Smooth muscle cell (in vitro differentiated cells): ENCODE results near the gene DPH6. TPM values are rescaled to one million over a fixed set of nuclear protein-coding genes. Genes with fewer than 3 reads are reported as not detected.
"Not testable (repeated sequence)": the region's sequence is repeated elsewhere in the genome, so short reads cannot be mapped to it uniquely, and the experiment has no call there.

Experiments used
- DNase-seq: peaks from one replicate; lab custom pipeline; 2025; ENCODE audit not compliant: unreplicated experiment; lab: John Stamatoyannopoulos, UW
- H2AFZ ChIP-seq: fragments of 200-600 bp; sonication (generic); 2 replicates; pipeline ENCODE4 v1.6.0; 2016; ENCODE audit warnings: antibody characterized with exemption, low read depth, mild to moderate bottlenecking
- H3F3A ChIP-seq: fragments of 200-600 bp; sonication (generic); 2 replicates; pipeline ENCODE4 v1.6.0; 2017; ENCODE audit warnings: antibody characterized with exemption, low read depth
- H3K27ac ChIP-seq: fragments of 200-600 bp; sonication (generic); 2 replicates; pipeline ENCODE4 v1.5.1; 2016; ENCODE audit warnings: low read depth, mild to moderate bottlenecking
- H3K27me3 ChIP-seq: fragments of 200-600 bp; sonication (generic); 2 replicates; pipeline ENCODE4 v1.6.1; 2016; ENCODE audit warnings: low read depth, mild to moderate bottlenecking
- H3K36me3 ChIP-seq: fragments of 200-600 bp; sonication (generic); 2 replicates; pipeline ENCODE4 v1.5.1; 2016; ENCODE audit warnings: low read depth
- H3K4me1 ChIP-seq: fragments of 200-600 bp; sonication (generic); 2 replicates; pipeline ENCODE4 v1.5.1; 2016; ENCODE audit warnings: low read depth
- H3K4me2 ChIP-seq: fragments of 200-600 bp; sonication (generic); 2 replicates; pipeline ENCODE4 v1.6.0; 2016; ENCODE audit warnings: mild to moderate bottlenecking
- H3K4me3 ChIP-seq: fragments of 200-600 bp; sonication (generic); 2 replicates; pipeline ENCODE4 v1.5.1; 2016; ENCODE audit warnings: mild to moderate bottlenecking
- H3K79me2 ChIP-seq: fragments of 200-600 bp; sonication (generic); 2 replicates; pipeline ENCODE4 v1.6.0; 2016; ENCODE audit warnings: low read depth, mild to moderate bottlenecking
- H3K9ac ChIP-seq: fragments of 200-600 bp; sonication (generic); 2 replicates; pipeline ENCODE4 v1.6.0; 2016; ENCODE audit warnings: low read depth
- H3K9me3 ChIP-seq: fragments of 200-600 bp; sonication (generic); replicated peaks from 2 replicates; pipeline ENCODE4 v1.5.1; 2016; ENCODE audit warnings: low read depth
- H4K20me1 ChIP-seq: fragments of 200-600 bp; sonication (generic); 2 replicates; pipeline ENCODE4 v1.6.0; 2016; ENCODE audit warnings: low read depth
- CTCF ChIP-seq: fragments of 200-600 bp; sonication (generic); IDR thresholded peaks from 2 replicates; pipeline ENCODE4 v1.5.1; 2017; ENCODE audit warnings: borderline replicate concordance, mild to moderate bottlenecking, antibody characterized with exemption; ENCODE audit not compliant: insufficient read depth, poor library complexity, severe bottlenecking
- WGBS: methylation state at CpG from one replicate; pipeline ENCODE4 v1.1.7; 2016; ENCODE audit warnings: low lambda C conversion rate; 5-methylcytosine and 5-hydroxymethylcytosine counted together
- polyA plus RNA-seq: library from polyadenylated mRNA; unstranded; fragments of >200 nt; fragmentation: Nextera tagmentation; extraction: Ambion mirVana; gene quantifications from 2 replicates; pipeline ENCODE4 v1.2.1, GENCODE V29; 2016
- total RNA-seq: library from RNA; depleted of rRNA; stranded (reverse); fragments of >200 nt; gene quantifications from 2 replicates; pipeline ENCODE4 v1.2.3, GENCODE V29; 2014

The DPH6 gene
- total and polyA plus RNA-seq, 2 experiments from 2014 or later, result 4.0 to 19.9 TPM

- no peaks in the 10 kb centered on the region for H3K79me2 ChIP-seq
- H3K27me3 ChIP-seq, result no peaks in the 10 kb centered on the region
- H3K4me1 ChIP-seq, result no peaks in the 10 kb centered on the region
- H3K36me3 ChIP-seq, result no peaks in the 10 kb centered on the region
- H4K20me1 ChIP-seq, result no peaks in the 10 kb centered on the region
- no peak overlapping the region for H2AFZ ChIP-seq
- H3K4me2 ChIP-seq, result no peak overlapping the region
- no peaks in the 10 kb centered on the region for H3F3A ChIP-seq
- H3K4me3 ChIP-seq, result no peak overlapping the region
- no peak overlapping the region for H3K27ac ChIP-seq
- WGBS, result 83% methylated on average over 3 of the region's 3 CpGs
- no peak for TF ChIP-seq CTCF
- no peak overlapping the region for H3K9ac ChIP-seq
- no peak for DNase-seq
- no peaks in the 10 kb centered on the region for H3K9me3 ChIP-seq
These were observed 215.0 kb downstream of the DPH6 start for GRCh38 chr15:35330916-35331315.

GRCh38 chr15:35330048-35330695 lies 215.8 kb downstream of the DPH6 start:
- H3K9ac ChIP-seq, result no peak overlapping the region
- no peaks in the 10 kb centered on the region for H3K36me3 ChIP-seq
- H3F3A ChIP-seq, result no peaks in the 10 kb centered on the region
- WGBS, result 54% methylated on average over 6 of the region's 6 CpGs
- H3K79me2 ChIP-seq, result no peaks in the 10 kb centered on the region
- no peak for DNase-seq
- H3K27ac ChIP-seq, result no peak overlapping the region
- H3K9me3 ChIP-seq, result no peaks in the 10 kb centered on the region
- H2AFZ ChIP-seq, result no peak overlapping the region
- no peak for TF ChIP-seq CTCF
- no peaks in the 10 kb centered on the region for H3K4me1 ChIP-seq
- no peak overlapping the region for H3K4me3 ChIP-seq
- no peaks in the 10 kb centered on the region for H4K20me1 ChIP-seq
- H3K27me3 ChIP-seq, result no peaks in the 10 kb centered on the region
- no peak overlapping the region for H3K4me2 ChIP-seq

GRCh38 chr15:35329521-35329961 lies 216.4 kb downstream of the DPH6 start:
- Histone ChIP-seq H3K79me2 (no peaks in the 10 kb centered on the region), H3K4me2 (no peak overlapping the region), H3K9me3 (no peaks in the 10 kb centered on the region), H3F3A (no peaks in the 10 kb centered on the region), H3K27ac (no peak overlapping the region), H3K4me1 (no peaks in the 10 kb centered on the region), H3K27me3 (no peaks in the 10 kb centered on the region), H3K4me3 (no peak overlapping the region), H3K9ac (no peak overlapping the region), H3K36me3 (no peaks in the 10 kb centered on the region), H4K20me1 (no peaks in the 10 kb centered on the region), H2AFZ (no peak overlapping the region)
- TF ChIP-seq CTCF, result no peak
- WGBS, result 88% methylated on average over 1 of the region's 1 CpG
- no peak for DNase-seq

- not testable (repeated sequence) for H3K27me3 ChIP-seq, H3K36me3 ChIP-seq, DNase-seq, H3K4me2 ChIP-seq, H3K4me1 ChIP-seq, H3K27ac ChIP-seq, H4K20me1 ChIP-seq, H3K9ac ChIP-seq, H3K79me2 ChIP-seq, H2AFZ ChIP-seq, H3K9me3 ChIP-seq, H3F3A ChIP-seq, H3K4me3 ChIP-seq
- 91% methylated on average over 4 of the region's 4 CpGs for WGBS
These were observed 217.1 kb downstream of the DPH6 start for GRCh38 chr15:35328836-35329235.
